WTC11 (cell line): ENCODE data around the gene CACNA1H. TPM values are rescaled to one million over a fixed set of nuclear protein-coding genes. Genes with fewer than 3 reads are reported as not detected.

ENCODE experiments used
- ATAC-seq: fragments of 200-7000 bp; cut with Tn5 transposase; 2 replicates; pipeline ENCODE4 v1.10.0; 2021; ENCODE audit warnings: mild to moderate bottlenecking, moderate library complexity
- CTCF ChIA-PET: fragments of 300-600 bp; sonication (Branson Sonifier 250); formaldehyde crosslinking; loops from one replicate; lab custom pipeline; 2021; ENCODE audit warnings: antibody characterized with exemption; lab: Charles Lee
- POLR2A ChIA-PET: fragments of 350-600 bp; sonication (Branson Sonifier 250); formaldehyde crosslinking; loops from one replicate; lab custom pipeline; 2021; ENCODE audit warnings: antibody characterized with exemption; lab: Charles Lee
- DNase-seq: peaks from one replicate; pipeline ENCODE4 v3.0.0; 2021; ENCODE audit warnings: low spot score
- H3K27ac Mint-ChIP-seq: 2 replicates; pipeline ENCODE4 v1.8.0; 2021; ENCODE audit warnings: mixed read lengths
- H3K27me3 Mint-ChIP-seq: 2 replicates; pipeline ENCODE4 v1.8.0; 2021; ENCODE audit warnings: low read depth, mild to moderate bottlenecking, moderate library complexity, mixed read lengths
- H3K36me3 Mint-ChIP-seq: 2 replicates; pipeline ENCODE4 v1.8.0; 2021; ENCODE audit warnings: mixed read lengths
- H3K4me1 Mint-ChIP-seq: 2 replicates; pipeline ENCODE4 v1.8.0; 2022; ENCODE audit warnings: mixed read lengths
- H3K4me3 Mint-ChIP-seq: 2 replicates; pipeline ENCODE4 v1.8.0; 2021; ENCODE audit warnings: mild to moderate bottlenecking, moderate library complexity, mixed read lengths
- H3K9me3 Mint-ChIP-seq: 2 replicates; pipeline ENCODE4 v1.8.0; 2021; ENCODE audit warnings: mixed read lengths
- AR ChIP-seq: fragments of 250-450 bp; sonication (Bioruptor Pico); IDR thresholded peaks from 2 replicates; pipeline ENCODE4 v1.9.0; 2021; ENCODE audit warnings: mild to moderate bottlenecking
- ATF3 ChIP-seq: sonication (generic); formaldehyde crosslinking; conservative IDR thresholded peaks from 2 replicates; pipeline ENCODE4 v1.8.1; 2022; ENCODE audit warnings: mild to moderate bottlenecking, missing genetic modification reagents
- CTCF ChIP-seq: fragments of 200-600 bp; IDR thresholded peaks from 2 replicates; pipeline ENCODE4 v1.8.0; 2022; ENCODE audit warnings: antibody characterized with exemption
- ESRRA ChIP-seq: sonication (generic); formaldehyde crosslinking; IDR thresholded peaks from 2 replicates; pipeline ENCODE4 v1.8.1; 2022; ENCODE audit warnings: mild to moderate bottlenecking, missing genetic modification reagents, borderline replicate concordance
- FOXK1 ChIP-seq: sonication (generic); formaldehyde crosslinking; IDR thresholded peaks from 2 replicates; pipeline ENCODE4 v1.8.0; 2022; ENCODE audit warnings: mild to moderate bottlenecking, moderate library complexity, missing genetic modification reagents
- FOXP1 ChIP-seq: sonication (generic); formaldehyde crosslinking; IDR thresholded peaks from 2 replicates; pipeline ENCODE4 v1.8.0; 2022; ENCODE audit warnings: missing genetic modification reagents, mild to moderate bottlenecking, moderate library complexity, borderline replicate concordance
- HMGXB4 ChIP-seq: sonication (generic); formaldehyde crosslinking; IDR thresholded peaks from 2 replicates; pipeline ENCODE4 v1.8.1; 2023; ENCODE audit warnings: mild to moderate bottlenecking, moderate library complexity, missing genetic modification reagents
- KAT7 ChIP-seq: sonication (generic); formaldehyde crosslinking; IDR thresholded peaks from 2 replicates; pipeline ENCODE4 v1.8.1; 2023; ENCODE audit warnings: missing genetic modification reagents, mild to moderate bottlenecking, borderline replicate concordance
- MXD4 ChIP-seq: fragments of 250-450 bp; sonication (Bioruptor Pico); IDR thresholded peaks from 2 replicates; pipeline ENCODE4 v1.8.0; 2021; ENCODE audit warnings: mild to moderate bottlenecking, moderate library complexity, borderline replicate concordance
- NFE2L1 ChIP-seq: sonication (generic); formaldehyde crosslinking; IDR thresholded peaks from 2 replicates; pipeline ENCODE4 v1.8.1; 2023; ENCODE audit warnings: missing genetic modification reagents
- RORB ChIP-seq: fragments of 250-450 bp; sonication (Bioruptor Pico); IDR thresholded peaks from 2 replicates; pipeline ENCODE4 v1.9.0; 2021; ENCODE audit warnings: mild to moderate bottlenecking
- SMAD4 ChIP-seq: sonication (generic); formaldehyde crosslinking; IDR thresholded peaks from 2 replicates; pipeline ENCODE4 v1.8.0; 2022; ENCODE audit warnings: mild to moderate bottlenecking, missing genetic modification reagents
- STAT6 ChIP-seq: sonication (generic); formaldehyde crosslinking; conservative IDR thresholded peaks from 2 replicates; pipeline ENCODE4 v1.8.1; 2023; ENCODE audit warnings: mild to moderate bottlenecking, low read depth, missing genetic modification reagents, moderate library complexity
- USF1 ChIP-seq: sonication (generic); formaldehyde crosslinking; IDR thresholded peaks from 2 replicates; pipeline ENCODE4 v1.8.0; 2022; ENCODE audit warnings: mild to moderate bottlenecking, missing genetic modification reagents
- ZBTB43 ChIP-seq: sonication (generic); formaldehyde crosslinking; IDR thresholded peaks from 2 replicates; pipeline ENCODE4 v1.8.1; 2023; ENCODE audit warnings: mild to moderate bottlenecking, missing genetic modification reagents
- ZNF138 ChIP-seq: sonication (generic); formaldehyde crosslinking; conservative IDR thresholded peaks from 2 replicates; pipeline ENCODE4 v1.8.1; 2022; ENCODE audit warnings: mild to moderate bottlenecking, moderate library complexity, missing genetic modification reagents
- ZNF232 ChIP-seq: sonication (generic); formaldehyde crosslinking; IDR thresholded peaks from 2 replicates; pipeline ENCODE4 v1.8.0; 2022; ENCODE audit warnings: mild to moderate bottlenecking, missing genetic modification reagents
- ZNF396 ChIP-seq: fragments of 250-450 bp; sonication (Bioruptor Pico); IDR thresholded peaks from 2 replicates; pipeline ENCODE4 v1.8.0; 2021; ENCODE audit warnings: mild to moderate bottlenecking, moderate library complexity, borderline replicate concordance
- total RNA-seq: library from RNA; stranded (reverse); gene quantifications from 3 replicates; pipeline ENCODE4 v1.2.3, GENCODE V29; 2021

Gene CACNA1H
- total RNA-seq, 1 experiment from 2014 or later = 38.0 TPM

GRCh38 chr16:1127101-1127500 is 25.8 kb upstream of the CACNA1H start:
- POLR2A ChIA-PET = no interaction called here
- CTCF ChIA-PET = interaction anchor here (1.0 to 2.5 kb wide), 3 partner anchors 18 to 70 kb away, joined by 3 to 6 read pairs (median 4); no protein-coding TSS in a partner anchor

More at GRCh38 chr16:1127101-1127500, 25.8 kb upstream of the CACNA1H start:
- Mint-ChIP-seq H3K4me1 (no peaks in the 10 kb centered on the region), H3K36me3 (no peaks in the 10 kb centered on the region), H3K4me3 (no peak overlapping the region)
- no peak for TF ChIP-seq ZBTB43
- no peak for TF ChIP-seq NFE2L1 (CRISPR knock-in tag)
- no peak for TF ChIP-seq SMAD4 (CRISPR knock-in tag)
- no peak for TF ChIP-seq MXD4
- no peak for TF ChIP-seq CTCF
- TF ChIP-seq ZNF138 (CRISPR knock-in tag) = no peak
- TF ChIP-seq ATF3 = no peak
- no peak for TF ChIP-seq ESRRA (CRISPR knock-in tag)
- no peak for TF ChIP-seq FOXP1 (CRISPR knock-in tag)
- no peak for TF ChIP-seq FOXK1 (CRISPR knock-in tag)
- TF ChIP-seq AR = no peak
- no peak for TF ChIP-seq USF1 (CRISPR knock-in tag)
- TF ChIP-seq STAT6 (CRISPR knock-in tag) = no peak
- TF ChIP-seq ZNF396 (CRISPR knock-in tag) = no peak
- TF ChIP-seq HMGXB4 (CRISPR knock-in tag) = no peak
- no peak for TF ChIP-seq ZNF232 (CRISPR knock-in tag)
- no peak for TF ChIP-seq RORB (CRISPR knock-in tag)
- TF ChIP-seq KAT7 (CRISPR knock-in tag) = no peak
- TF ChIP-seq, all 79 proteins: peak for 0
- DNase-seq (no peak), ATAC-seq (no peak)
- H3K9me3 Mint-ChIP-seq = no peaks in the 10 kb centered on the region
- no peaks in the 10 kb centered on the region for H3K27me3 Mint-ChIP-seq
- H3K27ac Mint-ChIP-seq = no peak overlapping the region
